ENCODE data around the gene ULK1. TPM values are rescaled to one million over a fixed set of nuclear protein-coding genes. Genes with fewer than 3 reads are reported as not detected.

ULK1 gene
- polyA plus RNA-seq, 3 donors, result 1.0 to 75.1 (median 1.3) TPM

DNA sequence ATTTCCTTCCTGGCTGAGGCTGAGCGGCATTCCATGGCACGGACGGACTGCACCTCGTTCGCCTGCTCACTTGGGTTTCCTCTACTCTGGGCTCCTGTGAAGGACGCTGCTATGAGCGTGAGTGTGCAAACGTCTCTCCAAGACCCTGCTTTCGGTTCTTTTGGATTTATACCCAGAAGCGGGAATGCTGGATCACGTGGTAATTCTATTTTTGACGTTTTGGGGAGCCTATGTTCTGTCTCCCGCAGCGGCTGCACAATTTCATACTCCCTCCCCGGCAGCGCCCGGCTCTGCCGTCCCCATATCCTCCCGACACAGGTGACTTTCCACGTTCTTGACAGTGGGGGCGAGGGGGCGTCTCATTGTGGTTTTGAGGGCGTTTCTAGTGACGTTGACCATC is 45.7 kb upstream of the ULK1 start:
- TF ChIP-seq, protein P1, sequence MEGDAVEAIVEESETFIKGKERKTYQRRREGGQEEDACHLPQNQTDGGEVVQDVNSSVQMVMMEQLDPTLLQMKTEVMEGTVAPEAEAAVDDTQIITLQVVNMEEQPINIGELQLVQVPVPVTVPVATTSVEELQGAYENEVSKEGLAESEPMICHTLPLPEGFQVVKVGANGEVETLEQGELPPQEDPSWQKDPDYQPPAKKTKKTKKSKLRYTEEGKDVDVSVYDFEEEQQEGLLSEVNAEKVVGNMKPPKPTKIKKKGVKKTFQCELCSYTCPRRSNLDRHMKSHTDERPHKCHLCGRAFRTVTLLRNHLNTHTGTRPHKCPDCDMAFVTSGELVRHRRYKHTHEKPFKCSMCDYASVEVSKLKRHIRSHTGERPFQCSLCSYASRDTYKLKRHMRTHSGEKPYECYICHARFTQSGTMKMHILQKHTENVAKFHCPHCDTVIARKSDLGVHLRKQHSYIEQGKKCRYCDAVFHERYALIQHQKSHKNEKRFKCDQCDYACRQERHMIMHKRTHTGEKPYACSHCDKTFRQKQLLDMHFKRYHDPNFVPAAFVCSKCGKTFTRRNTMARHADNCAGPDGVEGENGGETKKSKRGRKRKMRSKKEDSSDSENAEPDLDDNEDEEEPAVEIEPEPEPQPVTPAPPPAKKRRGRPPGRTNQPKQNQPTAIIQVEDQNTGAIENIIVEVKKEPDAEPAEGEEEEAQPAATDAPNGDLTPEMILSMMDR (IDR thresholded peaks at IDR 0.05), result no peak
- H2AFZ ChIP-seq (ENCODE audit: insufficient read depth, low read depth, low read length, poor library complexity, severe bottlenecking), result no peak overlapping the region
- Mint-ChIP-seq H3K9me3 (peaks cover 0 to 2% (median 0%) of the 10 kb centered on the region in 7 donors), H3K4me1 (peaks cover 12% of the 10 kb centered on the region), H3K27me3 (ENCODE audit: low read depth in 3 of 3) (peaks cover 2 to 5% (median 2%) of the 10 kb centered on the region in 3 donors), H3K4me3 (no peak overlapping the region), H3K27ac (no peak overlapping the region), H3K36me3 (peaks cover 49 to 78% of the 10 kb centered on the region in 2 donors)
- peaks cover 3% of the 10 kb centered on the region for H4K20me1 ChIP-seq (ENCODE audit: insufficient read depth, low read length)
- H3K36me3 ChIP-seq (replicated peaks in 1 of 2; ENCODE audit: control insufficient read depth in 1 of 2, insufficient read depth in 2 of 2, low read length in 2 of 2), result peaks cover 50 to 69% of the 10 kb centered on the region in 2 donors
- DNase-seq, result no peak
- 71% methylated on average over 12 of the region's 24 CpGs for WGBS (ENCODE audit: insufficient coverage)
- intact Hi-C loops (cut with micrococcal nuclease), result no loop called here
- no peak overlapping the region for H3K9ac ChIP-seq (ENCODE audit: insufficient read depth, low read length, poor library complexity, severe bottlenecking)
- H3K4me2 ChIP-seq (replicated peaks; ENCODE audit: extremely low read depth, low read length, poor library complexity, severe bottlenecking), result no peak overlapping the region
- H3K79me2 ChIP-seq (ENCODE audit: insufficient read depth, low read length), result no peaks in the 10 kb centered on the region
- no peaks in the 10 kb centered on the region for H3K9me3 ChIP-seq (replicated peaks in 1 of 2; ENCODE audit: control insufficient read depth in 1 of 2, insufficient read depth in 1 of 2, low read length in 2 of 2)
- H3K4me3 ChIP-seq (replicated peaks in 1 of 3; ENCODE audit: low read depth in 2 of 3, low read length in 3 of 3), result no peak overlapping the region
- no peaks in the 10 kb centered on the region for H3K27me3 ChIP-seq (ENCODE audit: control insufficient read depth in 2 of 2, insufficient read depth in 2 of 2, low read length in 2 of 2)
- H3K4me1 ChIP-seq (ENCODE audit: control insufficient read depth in 1 of 2, insufficient read depth in 2 of 2, low read length in 2 of 2), result peaks cover 13 to 18% of the 10 kb centered on the region in 2 donors
- H3K27ac ChIP-seq (ENCODE audit: low read depth in 1 of 2, low read length in 2 of 2), result no peak overlapping the region

GRCh38 chr12:131849700-131850553 is 44.5 kb upstream of the ULK1 start:
- H3K27ac Mint-ChIP-seq, result peak overlapping the region in 1 of 7 donors; percentile 70
- H4K20me1 ChIP-seq (ENCODE audit: insufficient read depth, low read length), result peaks cover 3% of the 10 kb centered on the region

More at GRCh38 chr12:131849700-131850553, 44.5 kb upstream of the ULK1 start:
- H3K36me3 Mint-ChIP-seq, result peaks cover 41 to 66% of the 10 kb centered on the region in 2 donors
- Histone ChIP-seq H3K4me3 (replicated peaks in 1 of 3; ENCODE audit: low read depth in 2 of 3, low read length in 3 of 3) (no peak overlapping the region), H3K36me3 (replicated peaks in 1 of 2; ENCODE audit: control insufficient read depth in 1 of 2, insufficient read depth in 2 of 2, low read length in 2 of 2) (peaks cover 39 to 57% of the 10 kb centered on the region in 2 donors), H3K27me3 (ENCODE audit: control insufficient read depth in 2 of 2, insufficient read depth in 2 of 2, low read length in 2 of 2) (no peaks in the 10 kb centered on the region), H3K27ac (ENCODE audit: low read depth in 1 of 2, low read length in 2 of 2) (no peak overlapping the region), H3K4me1 (ENCODE audit: control insufficient read depth in 1 of 2, insufficient read depth in 2 of 2, low read length in 2 of 2) (peaks cover 13 to 18% of the 10 kb centered on the region in 2 donors), H2AFZ (ENCODE audit: insufficient read depth, low read depth, low read length, poor library complexity, severe bottlenecking) (no peak overlapping the region), H3K9me3 (replicated peaks in 1 of 2; ENCODE audit: control insufficient read depth in 1 of 2, insufficient read depth in 1 of 2, low read length in 2 of 2) (no peaks in the 10 kb centered on the region), H3K4me2 (replicated peaks; ENCODE audit: extremely low read depth, low read length, poor library complexity, severe bottlenecking) (no peak overlapping the region), H3K9ac (ENCODE audit: insufficient read depth, low read length, poor library complexity, severe bottlenecking) (no peak overlapping the region), H3K79me2 (ENCODE audit: insufficient read depth, low read length) (no peaks in the 10 kb centered on the region)
- WGBS (ENCODE audit: insufficient coverage), result 95% methylated on average over 44 of the region's 47 CpGs
- no peak for DNase-seq
- intact Hi-C loops (cut with micrococcal nuclease), result loop anchor here in 1 of 2 donors (5.0 kb wide), 1 partner anchor 152 kb away; no protein-coding TSS in a partner anchor
- peaks cover 12% of the 10 kb centered on the region for H3K4me1 Mint-ChIP-seq
- peaks cover 0 to 2% (median 0%) of the 10 kb centered on the region in 7 donors for H3K9me3 Mint-ChIP-seq
- TF ChIP-seq, protein P1 (IDR thresholded peaks at IDR 0.05), result no peak
- H3K27me3 Mint-ChIP-seq (ENCODE audit: low read depth in 3 of 3), result peaks cover 2 to 4% (median 2%) of the 10 kb centered on the region in 3 donors
- H3K4me3 Mint-ChIP-seq, result no peak overlapping the region

Measured in CD14-positive monocyte (primary cell).